Measurements from ENCODE around the gene ZNF33A. TPM values are rescaled to one million over a fixed set of nuclear protein-coding genes. Genes with fewer than 3 reads are reported as not detected.
"Not testable (repeated sequence)": the region's sequence is repeated elsewhere in the genome, so short reads cannot be mapped to it uniquely, and the experiment has no call there.

Gene ZNF33A
- total RNA-seq, 1 donor from 2014 or later = 39.7 TPM

DNA sequence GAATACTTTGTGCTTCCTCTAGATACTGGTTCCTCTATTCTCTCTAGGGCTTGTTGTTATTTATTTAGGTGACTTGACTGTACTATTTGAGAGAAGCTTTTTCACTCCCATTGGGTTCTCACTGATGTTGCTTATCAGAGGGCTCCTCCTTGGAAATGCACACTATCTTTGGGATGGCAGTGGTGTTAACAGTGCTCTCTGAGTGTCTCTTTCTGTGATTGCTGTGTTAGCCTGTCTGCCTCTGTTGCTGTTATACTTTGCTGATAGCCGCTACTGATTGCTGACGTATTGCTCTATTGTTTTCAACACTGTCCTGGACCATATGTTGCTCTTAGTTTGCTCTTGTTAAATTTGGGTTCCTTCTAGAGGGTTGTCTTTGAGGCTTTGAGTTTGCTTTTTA, 34.7 kb downstream of the ZNF33A start:
- DNase-seq (ENCODE audit: low spot score) = no peak

DNA sequence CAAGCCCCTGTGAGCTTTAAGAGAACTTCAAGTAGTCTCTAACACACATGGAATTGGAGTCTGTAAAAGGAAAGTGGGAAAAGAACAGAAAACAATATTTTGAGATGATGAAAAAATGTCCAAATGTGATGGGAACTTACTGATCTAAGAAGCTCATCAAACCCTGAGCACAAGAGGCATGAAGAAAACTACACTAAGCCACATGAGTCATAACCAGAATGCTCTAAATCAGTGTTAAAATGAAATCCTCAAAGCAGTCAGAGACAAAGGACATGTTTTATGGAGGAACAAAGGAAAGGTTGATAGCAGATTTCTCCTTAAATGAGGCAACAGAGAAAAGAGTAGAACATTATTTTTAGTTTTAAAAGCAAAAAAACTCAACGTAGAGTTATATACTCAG, 37.2 kb downstream of the ZNF33A start:
- DNase-seq (ENCODE audit: low spot score) = no peak

DNA sequence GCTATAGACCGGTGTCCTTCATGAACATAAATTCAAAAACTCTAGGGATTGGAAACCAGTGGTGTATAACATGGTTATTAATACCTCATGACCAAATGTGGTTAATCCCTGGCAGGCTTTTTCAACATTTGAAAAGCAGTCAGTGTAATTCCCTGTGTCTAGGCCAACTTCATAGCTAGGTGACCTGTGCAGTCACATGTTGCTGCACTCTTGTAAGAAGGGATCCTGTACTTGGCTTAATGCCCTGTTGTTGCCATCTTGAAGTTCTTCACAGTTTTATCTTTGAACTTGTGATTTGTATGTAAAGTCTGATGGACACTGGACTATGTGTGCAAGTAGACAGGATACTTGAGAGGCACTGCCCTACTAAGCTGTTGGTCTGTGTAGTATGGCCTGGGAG, 39.7 kb downstream of the ZNF33A start:
- no peak for DNase-seq (ENCODE audit: low spot score)

DNA sequence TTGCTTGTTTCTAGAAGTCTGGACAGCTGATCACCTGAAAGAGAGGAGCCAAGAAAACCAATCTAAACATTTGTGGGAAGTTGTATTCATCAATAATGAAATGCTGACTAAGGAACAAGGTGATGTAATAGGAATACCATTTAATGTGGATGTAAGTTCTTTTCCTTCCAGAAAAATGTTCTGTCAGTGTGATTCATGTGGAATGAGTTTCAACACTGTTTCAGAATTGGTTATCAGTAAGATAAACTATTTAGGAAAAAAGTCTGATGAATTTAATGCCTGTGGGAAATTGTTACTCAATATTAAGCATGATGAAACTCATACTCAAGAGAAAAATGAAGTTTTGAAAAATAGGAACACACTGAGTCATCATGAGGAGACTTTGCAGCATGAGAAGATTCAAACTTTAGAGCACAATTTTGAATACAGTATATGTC, 43.9 kb downstream of the ZNF33A start:
- DNase-seq (ENCODE audit: low spot score) = no peak

DNA sequence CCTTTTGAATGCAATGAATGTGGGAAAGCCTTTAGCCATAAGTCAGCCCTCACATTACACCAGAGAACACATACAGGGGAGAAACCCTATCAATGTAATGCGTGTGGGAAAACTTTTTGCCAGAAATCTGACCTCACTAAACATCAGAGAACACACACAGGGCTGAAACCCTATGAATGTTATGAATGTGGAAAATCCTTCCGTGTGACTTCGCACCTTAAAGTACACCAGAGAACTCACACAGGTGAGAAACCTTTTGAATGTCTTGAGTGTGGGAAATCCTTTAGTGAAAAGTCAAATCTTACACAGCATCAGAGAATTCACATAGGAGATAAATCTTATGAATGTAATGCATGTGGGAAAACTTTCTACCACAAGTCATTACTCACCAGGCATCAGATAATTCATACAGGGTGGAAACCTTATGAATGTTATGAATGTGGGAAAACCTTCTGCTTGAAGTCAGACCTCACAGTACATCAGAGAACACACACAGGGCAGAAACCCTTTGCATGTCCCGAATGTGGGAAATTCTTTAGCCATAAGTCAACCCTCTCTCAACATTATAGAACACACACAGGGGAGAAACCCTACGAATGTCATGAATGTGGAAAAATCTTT, 44.9 kb downstream of the ZNF33A start:
- DNase-seq (ENCODE audit: low spot score) = not testable (repeated sequence)

DNA sequence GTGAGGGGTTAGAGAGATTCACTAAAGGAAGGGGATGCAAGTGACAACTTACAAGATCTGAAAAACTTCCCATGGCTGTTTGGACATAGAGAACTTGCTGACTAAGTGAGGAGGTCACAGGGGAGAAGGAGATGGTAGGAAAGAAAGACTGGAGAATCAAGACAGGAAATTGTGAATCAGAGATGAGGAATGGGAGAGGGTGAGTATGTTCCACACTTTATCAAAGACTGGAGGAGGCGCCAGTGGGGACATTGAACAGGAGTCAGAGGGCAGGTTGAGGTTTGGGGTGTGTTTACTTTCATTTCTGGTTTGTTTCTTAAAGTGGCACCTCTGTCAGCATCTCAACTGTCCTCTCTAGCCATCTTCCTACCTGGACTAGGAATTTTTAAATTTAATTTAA, 59.2 kb downstream of the ZNF33A start:
- not testable (repeated sequence) for DNase-seq (ENCODE audit: low spot score)

DNA sequence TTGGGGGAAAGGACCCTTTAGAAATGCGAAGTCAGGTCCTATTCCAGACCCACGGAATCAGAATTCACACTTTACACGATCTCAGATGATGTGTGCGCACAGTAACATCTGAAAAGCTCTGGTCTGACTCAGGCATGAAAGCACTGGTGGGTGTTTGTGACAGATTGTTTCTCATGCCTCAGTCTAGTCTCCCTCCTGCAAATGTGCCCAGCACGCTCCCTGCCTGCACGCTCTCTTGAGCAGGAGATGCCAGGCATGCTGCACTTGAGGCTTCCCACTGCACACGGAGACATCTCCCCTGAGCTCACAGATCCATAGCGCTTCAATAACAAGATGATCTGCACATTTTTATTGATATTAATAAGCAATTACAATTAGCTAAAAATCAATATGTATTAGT, 60.0 kb downstream of the ZNF33A start:
- no peak for DNase-seq (ENCODE audit: low spot score)

DNA sequence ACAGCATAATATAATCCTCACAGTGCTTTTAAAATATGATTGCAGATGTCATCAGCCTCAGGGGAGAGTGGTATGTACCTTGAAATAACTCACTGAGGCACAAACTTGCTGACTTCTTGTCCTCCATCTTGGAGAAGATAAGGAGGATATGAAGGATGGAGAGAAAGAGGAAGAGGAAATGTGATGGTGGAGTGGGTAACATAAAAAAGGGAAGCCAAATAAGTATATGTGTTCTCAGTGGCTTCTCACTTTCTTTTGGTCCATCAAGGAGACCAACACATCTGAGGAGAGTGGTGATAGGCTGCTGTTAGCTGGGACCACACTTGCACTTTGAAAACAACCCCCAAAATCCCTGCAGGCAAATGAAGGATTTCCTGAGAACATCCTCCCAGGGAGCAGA, 62.1 kb downstream of the ZNF33A start:
- DNase-seq (ENCODE audit: low spot score) = no peak

DNA sequence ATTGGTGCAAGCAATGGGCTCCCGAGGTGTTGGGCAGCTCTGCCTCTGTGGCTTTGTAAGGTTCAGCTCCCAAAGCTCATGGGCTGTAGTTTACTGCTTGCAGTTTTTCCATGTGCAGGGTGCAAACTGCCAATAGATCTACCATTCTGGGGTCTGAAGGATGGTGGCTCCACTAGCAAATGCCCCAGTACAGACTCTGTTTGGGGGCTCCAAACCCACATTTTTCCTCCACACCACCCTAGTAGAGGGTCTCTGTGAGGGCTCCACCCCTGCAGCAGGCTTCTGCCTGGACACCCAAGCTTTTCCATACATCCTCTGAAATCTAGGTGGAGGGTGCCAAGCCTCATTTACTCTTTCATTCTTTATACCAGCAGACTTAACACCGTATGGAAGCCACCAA, 66.2 kb downstream of the ZNF33A start:
- no peak for DNase-seq (ENCODE audit: low spot score)

DNA sequence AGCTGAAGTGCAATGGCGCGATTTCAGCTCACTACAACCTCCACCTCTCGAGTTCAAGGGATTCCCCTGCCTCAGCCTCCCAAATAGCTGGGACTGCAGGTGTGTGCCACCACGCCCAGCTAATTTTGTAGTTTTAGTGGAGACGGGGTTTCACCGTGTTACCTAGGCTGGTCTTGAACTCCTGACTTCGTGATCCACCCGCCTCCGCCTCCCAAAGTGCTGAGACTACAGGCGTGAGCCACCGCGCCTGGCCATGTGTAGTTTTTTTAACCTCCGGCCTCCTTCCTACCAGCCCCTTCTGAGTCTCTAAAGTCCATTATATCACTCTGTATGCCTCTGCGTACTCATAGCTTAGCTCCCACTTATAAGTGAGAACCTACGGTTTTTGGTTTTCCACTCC, 82.8 kb downstream of the ZNF33A start:
- DNase-seq (ENCODE audit: low spot score) = not testable (repeated sequence)

DNA sequence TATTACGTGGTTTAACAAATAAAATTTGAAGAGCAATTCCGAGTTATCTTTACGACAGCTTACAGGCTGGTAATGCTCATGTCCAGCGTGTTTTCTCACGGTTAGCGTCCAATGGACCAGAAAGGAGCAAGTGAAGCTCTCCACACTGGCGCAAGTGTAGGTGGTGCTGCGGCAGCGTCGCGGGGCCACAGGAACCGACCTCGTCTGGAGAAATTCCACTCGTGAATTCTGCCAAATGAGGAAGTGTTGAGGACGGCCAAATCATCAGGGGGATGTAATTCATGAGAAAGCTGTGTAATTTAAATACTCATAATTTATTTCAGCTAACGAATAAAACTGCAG, 83.3 kb downstream of the ZNF33A start:
- DNase-seq (ENCODE audit: low spot score) = no peak

DNA sequence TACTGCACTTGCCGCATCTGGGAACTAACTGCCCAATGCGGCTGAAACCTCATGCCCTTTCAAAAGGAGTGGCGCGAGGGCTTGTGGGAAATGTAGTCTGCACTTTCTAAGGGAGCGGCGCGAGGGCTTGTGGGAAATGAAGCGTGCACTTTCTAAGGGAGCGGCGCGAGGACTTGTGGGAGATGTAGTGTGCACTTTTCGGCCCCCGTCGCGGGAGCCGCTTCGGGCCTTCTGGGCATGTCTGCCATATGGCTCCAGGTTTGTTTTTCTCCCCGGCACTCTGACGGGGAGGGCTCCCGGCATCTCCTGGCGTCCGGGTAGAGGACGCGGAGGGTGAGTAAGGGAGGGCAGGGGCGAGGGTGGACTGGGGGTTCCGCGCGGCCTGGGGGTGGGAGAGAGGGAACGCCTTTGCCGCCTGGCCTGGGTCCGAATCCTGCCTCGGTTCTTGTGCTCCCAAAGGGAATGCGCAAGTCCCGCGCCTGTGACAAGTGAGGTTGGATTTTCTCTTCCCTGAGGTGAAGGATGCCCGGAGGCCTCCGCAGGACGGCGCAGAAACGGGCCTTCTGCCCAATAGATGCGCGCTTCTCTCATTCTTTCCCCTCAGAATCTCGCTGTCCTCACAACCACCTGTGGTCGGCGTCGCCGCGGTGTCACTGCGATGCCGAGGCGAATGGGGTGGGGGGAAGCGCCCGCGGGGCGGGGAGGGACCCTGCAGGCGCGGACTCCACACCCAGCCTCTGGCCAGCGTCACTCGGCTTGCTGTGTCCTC, 83.9 kb downstream of the ZNF33A start, which contains the start of gene ZNF37A:
Gene ZNF37A, plus strand, starts transcription at position 180 of the 769 bp plus-strand sequence. CDS start 2,281 bp downstream, outside the sequence.
- DNase-seq (ENCODE audit: low spot score) = peak; percentile 93

DNA sequence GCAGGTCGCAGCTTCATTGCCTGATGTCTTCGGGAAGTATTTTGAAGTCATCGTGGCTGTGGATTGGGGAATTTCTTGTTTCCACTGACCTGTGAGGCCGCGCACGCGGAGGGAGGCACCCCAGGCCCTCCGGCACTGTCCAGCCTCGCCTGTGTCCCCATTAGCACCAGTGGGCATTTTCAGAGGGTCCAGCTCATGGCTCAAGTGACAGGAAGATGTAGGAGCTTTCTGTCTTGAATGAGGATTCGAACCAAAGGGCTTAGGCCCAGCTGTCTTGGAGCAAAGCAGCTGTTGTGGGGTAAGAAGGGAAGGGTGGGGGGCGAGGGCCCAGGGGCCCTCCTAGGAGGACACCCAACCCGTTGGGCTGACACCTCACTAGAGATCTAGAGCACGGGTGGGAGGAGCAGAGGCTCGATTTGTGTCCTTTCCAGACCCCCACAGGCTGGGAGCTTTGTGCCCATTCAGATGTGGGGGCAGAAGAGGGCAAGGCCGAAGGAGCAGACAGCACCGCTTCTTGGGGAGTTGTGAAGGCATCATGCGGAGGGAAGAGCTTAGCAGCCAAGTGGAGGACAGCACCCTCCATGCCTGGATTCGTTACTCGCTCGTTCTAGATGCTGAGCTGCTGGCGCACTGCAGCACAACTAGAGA, 84.6 kb downstream of the ZNF33A start:
- DNase-seq (ENCODE audit: low spot score) = no peak

DNA sequence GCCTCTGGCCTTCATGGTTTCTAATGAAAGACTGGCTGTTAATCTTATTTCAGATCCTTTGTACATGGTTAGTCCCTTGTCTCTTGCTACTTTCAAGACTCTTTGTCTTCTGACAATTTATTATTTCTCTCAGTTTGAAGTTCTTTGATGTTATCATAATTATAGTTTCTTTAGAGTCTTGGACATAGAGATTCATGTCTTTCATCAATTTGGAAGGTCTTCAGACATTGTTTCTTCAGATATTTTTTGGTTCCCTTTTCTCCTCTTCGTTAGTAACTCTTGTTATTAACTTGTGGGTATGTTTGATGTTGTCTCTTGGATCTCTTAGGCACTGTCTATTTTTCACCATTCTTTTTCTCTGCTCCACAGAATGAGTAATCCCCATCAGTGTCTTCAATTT, 92.4 kb downstream of the ZNF33A start:
- DNase-seq (ENCODE audit: low spot score) = no peak

DNA sequence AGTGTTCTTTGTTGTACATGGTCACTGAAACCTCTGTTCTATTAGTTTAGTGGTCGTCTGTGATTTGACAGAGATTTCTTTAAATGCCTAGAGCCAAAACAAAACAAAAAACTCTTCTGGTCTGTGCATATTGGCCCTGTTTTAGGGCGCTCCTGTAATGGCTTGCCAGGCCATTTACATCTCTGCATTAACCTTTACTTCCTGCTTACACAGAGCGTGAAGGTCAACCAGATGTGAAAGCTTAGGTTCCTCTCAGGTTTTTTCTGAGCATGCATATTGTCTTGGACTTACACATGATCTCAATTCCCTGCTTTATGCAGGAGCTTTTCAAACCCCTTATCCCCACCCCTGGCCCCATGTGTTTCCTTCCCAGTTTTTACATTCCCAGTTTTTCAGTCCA, 93.3 kb downstream of the ZNF33A start:
- DNase-seq (ENCODE audit: low spot score) = no peak

DNA sequence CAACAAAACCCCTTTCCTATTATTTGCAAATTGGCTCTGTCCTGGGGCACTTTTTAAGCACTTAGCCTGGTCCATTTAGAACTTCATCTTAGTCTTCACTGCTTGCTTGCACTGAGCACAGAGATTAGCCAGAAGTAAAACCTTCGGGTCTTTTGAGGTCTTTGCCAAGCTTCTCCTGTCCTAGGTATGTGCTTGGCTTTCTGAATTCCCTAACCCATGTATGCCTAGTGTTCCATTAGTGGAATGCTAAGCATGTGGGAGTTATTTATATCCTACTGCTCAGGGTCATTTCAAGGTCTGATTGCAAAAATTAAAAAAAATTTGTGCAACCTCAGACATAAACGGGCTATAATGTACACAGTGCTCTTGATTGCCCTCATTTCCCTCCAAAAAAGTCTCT, 101.7 kb downstream of the ZNF33A start:
- no peak for DNase-seq (ENCODE audit: low spot score)

Other genes starting within 250 kb of the ZNF33A start
- 13.6 TPM for gene ZNF248, start 153.1 kb upstream of the ZNF33A start, total RNA-seq
- 9.4 TPM for gene ZNF25, start 34.0 kb upstream of the ZNF33A start, total RNA-seq
- 19.5 TPM for gene ZNF37A, start 83.7 kb downstream of the ZNF33A start, total RNA-seq